ENCODE data around the gene ABRACL.

- TF ChIP-seq CTCF (IDR thresholded peaks at IDR 0.05) (no peak), POLR2AphosphoS5 (IDR thresholded peaks at IDR 0.05) (no peak), POLR2A (IDR thresholded peaks at IDR 0.05) (no peak)
Measured at GRCh38 chr6:139011980-139012379, 16.6 kb upstream of the ABRACL start.

All from upper lobe of left lung (tissue), 4 donors.